Activated CD8-positive, alpha-beta memory T cell treated with anti-CD3 and anti-CD28 coated beads for 36 hours (primary cell): ENCODE results near the gene FCRL6. TPM values are rescaled to one million over a fixed set of nuclear protein-coding genes. Genes with fewer than 3 reads are reported as not detected.

Experiments
- CTCF ChIA-PET: fragments of 350-600 bp; sonication (Branson Sonifier 250); formaldehyde crosslinking; loops from one replicate; lab custom pipeline; 2021; ENCODE audit warnings: antibody characterized with exemption; lab: Charles Lee
- POLR2A ChIA-PET: fragments of 350-600 bp; sonication (Branson Sonifier 250); formaldehyde crosslinking; loops from one replicate; lab custom pipeline; 2021; ENCODE audit warnings: antibody characterized with exemption; lab: Charles Lee
- total RNA-seq, 2 experiments: library from RNA; stranded (reverse); gene quantifications; one replicate each; pipeline ENCODE4 v1.2.3, GENCODE V29; 2021

The FCRL6 gene
- total RNA-seq, 2 experiments from 2014 or later = 0.21 to 0.40 TPM

- ChIA-PET CTCF (no interaction called here), POLR2A (no interaction called here)
These were observed 10.7 kb upstream of the FCRL6 start for GRCh38 chr1:159791461-159791860.

GRCh38 chr1:159795534-159795933 is 6.6 kb upstream of the FCRL6 start:
- POLR2A ChIA-PET = no interaction called here
- CTCF ChIA-PET = interaction anchor here (0.9 kb wide), 1 partner anchor 95 kb away, joined by 4 read pairs; no protein-coding TSS in a partner anchor

GRCh38 chr1:159798893-159799292 is 3.3 kb upstream of the FCRL6 start:
- ChIA-PET POLR2A (interaction anchor here (0.9 kb wide), 1 partner anchor 125 kb away, joined by 3 read pairs; no protein-coding TSS in a partner anchor), CTCF (interaction anchor here (0.8 to 4.4 kb wide), 22 partner anchors 11 to 209 kb away, joined by 3 to 105 read pairs (median 4); partner anchors contain the start of genes DUSP23 and SLAMF8)

- ChIA-PET CTCF (interaction anchor here (0.6 to 4.4 kb wide), 19 partner anchors 10 to 208 kb away, joined by 3 to 105 read pairs (median 4); partner anchors contain the start of genes DUSP23 and SLAMF8), POLR2A (interaction anchor here (0.9 kb wide), 1 partner anchor 125 kb away, joined by 3 read pairs; no protein-coding TSS in a partner anchor)
These were observed 2.6 kb upstream of the FCRL6 start for GRCh38 chr1:159799446-159799985.

DNA sequence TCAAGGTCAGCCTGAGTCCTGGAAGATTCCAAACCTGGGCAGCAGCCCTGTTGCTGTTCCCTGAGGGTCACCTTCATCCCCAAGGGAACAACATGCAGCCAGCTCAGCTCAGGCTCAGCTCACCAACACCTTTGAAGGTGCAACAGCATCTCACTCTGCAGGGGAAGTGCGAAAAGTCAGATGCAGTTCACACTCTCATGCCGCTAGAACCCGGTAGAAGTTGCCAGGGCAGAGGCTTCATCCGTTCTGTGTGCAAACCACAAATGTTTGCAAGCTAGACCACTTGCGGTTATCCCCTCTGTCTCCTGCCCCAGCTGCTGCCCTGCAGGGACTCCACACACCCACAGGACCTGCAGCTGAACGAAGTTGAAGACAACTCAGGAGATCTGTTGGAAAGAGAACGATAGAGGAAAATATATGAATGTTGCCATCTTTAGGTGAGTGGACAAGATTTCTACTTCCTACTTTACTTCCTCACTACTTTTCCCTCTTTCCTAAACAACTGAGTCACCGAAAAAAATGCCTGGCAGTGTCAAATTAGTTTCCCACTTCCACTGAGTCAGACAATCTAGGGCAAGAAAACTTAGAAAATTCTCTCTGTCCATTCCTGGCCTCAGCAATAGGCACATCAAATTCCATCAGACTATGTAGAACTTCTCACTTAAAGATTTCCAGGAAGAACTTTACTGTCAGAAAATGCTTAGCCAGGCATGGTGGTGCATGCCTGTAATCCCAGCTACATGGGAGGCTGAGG is 1.8 kb upstream of the FCRL6 start:
- ChIA-PET CTCF (interaction anchor here (0.6 to 4.4 kb wide), 7 partner anchors 10 to 207 kb away, joined by 3 to 105 read pairs (median 8); partner anchors contain the start of gene SLAMF8), POLR2A (no interaction called here)

DNA sequence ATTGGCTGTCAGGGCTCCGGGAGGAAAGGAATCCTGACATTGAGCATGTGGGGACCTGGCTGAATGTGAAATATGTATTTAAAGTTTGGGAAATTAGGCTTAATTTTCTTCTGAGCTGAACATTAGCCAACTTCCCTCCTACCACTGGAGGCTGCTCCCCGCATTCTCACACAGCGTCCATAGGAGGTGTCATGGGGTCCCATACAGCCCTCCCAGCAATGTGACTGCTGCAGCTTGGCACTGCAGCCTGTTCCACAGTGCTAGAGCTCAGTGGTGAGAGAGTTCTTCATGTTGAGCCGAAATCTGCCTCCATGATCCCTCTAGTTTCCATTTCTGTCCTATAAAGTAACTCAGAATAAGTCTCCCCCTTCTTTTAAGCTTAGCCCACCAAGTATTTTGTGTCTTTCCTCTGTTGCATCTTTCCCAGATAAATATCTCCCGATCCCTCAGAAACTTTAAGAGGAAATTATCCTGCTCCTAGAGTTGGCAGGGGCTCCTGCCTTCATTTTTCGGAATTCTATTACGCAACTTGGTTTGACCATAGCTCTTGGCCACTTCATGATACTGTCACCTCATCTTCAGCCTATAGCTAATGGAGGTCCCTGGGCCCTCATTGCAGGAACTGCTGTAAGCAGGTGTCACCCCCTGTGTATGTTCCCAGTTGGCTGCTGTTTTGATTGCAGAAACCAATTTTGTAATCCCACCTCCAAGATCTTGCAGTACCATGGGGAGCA is 2.0 kb downstream of the FCRL6 start:
- CTCF ChIA-PET = interaction anchor here (0.9 to 5.0 kb wide), 4 partner anchors 14 to 87 kb away, joined by 3 to 36 read pairs (median 3); no protein-coding TSS in a partner anchor
- POLR2A ChIA-PET = interaction anchor here (0.6 kb wide), 1 partner anchor 23 kb away, joined by 3 read pairs; the partner anchor contains the start of gene SLAMF8

- CTCF ChIA-PET = interaction anchor here (0.9 to 5.0 kb wide), 4 partner anchors 15 to 87 kb away, joined by 3 to 36 read pairs (median 3); no protein-coding TSS in a partner anchor
These were observed 2.8 kb downstream of the FCRL6 start for GRCh38 chr1:159804924-159805323.

GRCh38 chr1:159815926-159816325 is 13.8 kb downstream of the FCRL6 start:
- POLR2A ChIA-PET = no interaction called here

More at GRCh38 chr1:159804924-159805323, 2.8 kb downstream of the FCRL6 start:
- POLR2A ChIA-PET = interaction anchor here (0.6 kb wide), 1 partner anchor 22 kb away, joined by 3 read pairs; the partner anchor contains the start of gene SLAMF8

DNA sequence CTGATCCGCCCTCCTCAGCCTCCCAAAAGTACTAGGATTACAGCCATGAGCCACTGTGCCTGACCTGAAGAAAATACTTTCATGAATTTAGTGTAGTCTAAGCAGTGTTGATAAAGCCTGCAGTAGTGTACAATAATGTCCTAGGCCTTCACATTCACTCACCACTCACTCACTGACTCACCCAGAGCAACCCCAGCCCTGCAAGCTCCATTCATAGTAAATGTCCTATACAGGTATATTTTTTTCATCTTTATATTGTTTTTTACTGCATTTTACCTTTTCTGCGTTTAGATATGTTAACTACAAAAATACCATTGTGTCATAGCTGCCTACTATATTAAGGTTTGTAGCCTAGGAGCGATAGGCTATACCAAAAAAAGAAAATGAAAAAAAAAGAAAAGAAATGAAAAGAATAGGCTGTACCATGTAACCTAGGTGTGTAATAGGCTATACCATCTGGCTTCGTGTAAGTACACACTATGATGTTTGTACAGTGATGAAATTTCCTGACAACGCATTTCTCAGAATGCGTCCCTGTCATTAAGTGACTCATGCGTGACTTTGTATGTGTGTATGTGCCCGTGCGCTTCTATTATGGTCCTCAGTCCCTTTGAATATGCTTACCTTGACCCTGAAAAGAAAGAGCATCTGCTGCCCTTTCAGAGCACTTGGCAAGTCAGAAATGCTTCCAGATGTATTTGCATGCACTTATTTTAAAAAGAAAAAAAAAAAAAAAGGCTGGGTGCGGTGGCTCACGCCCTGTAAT is 15.3 kb downstream of the FCRL6 start:
- POLR2A ChIA-PET = interaction anchor here (0.6 kb wide), 1 partner anchor 34 kb away, joined by 4 read pairs; no protein-coding TSS in a partner anchor
- CTCF ChIA-PET = interaction anchor here (0.8 to 1.6 kb wide), 5 partner anchors 9 to 75 kb away, joined by 3 to 9 read pairs (median 5); partner anchors contain the start of genes FCRL6 and SLAMF8

More at GRCh38 chr1:159815926-159816325, 13.8 kb downstream of the FCRL6 start:
- CTCF ChIA-PET = interaction anchor here (1.4 kb wide), 1 partner anchor 76 kb away, joined by 5 read pairs; no protein-coding TSS in a partner anchor

DNA sequence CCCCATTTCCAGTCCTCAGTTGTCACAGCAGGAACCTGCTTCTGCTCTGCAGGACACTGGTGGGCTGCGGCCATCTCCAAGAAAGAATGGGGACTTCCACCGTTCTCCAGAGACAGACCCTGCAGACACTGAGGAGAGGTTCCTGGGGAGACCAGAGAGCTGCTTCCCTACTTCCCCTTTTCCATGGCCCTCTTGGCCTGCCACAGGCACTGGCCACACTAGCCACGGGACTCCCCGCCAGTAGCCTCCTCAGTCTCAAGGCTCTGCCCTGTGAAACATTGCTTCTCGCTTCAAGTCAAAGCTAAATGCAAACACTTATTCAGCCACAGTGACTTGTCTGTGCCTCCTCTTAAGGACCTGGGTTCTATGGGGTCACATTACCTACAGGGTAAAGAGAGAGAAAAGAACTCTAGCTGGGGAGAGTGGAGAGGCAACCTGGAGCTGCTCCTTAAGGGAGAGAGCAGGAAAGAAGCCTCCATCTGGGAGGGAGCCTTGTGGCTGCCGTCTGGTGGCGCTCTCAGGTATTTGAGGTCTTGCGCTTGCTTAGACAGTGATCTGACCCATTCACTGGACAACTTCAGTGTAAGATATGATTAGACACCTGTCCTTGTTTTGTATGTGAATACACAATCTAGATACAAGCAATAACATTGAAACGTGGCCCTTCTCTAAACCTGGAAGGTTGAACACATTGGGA is 19.2 kb downstream of the FCRL6 start:
- CTCF ChIA-PET = interaction anchor here (0.9 to 1.7 kb wide), 5 partner anchors 19 to 69 kb away, joined by 3 to 8 read pairs (median 4); partner anchors contain the start of gene FCRL6
- POLR2A ChIA-PET = no interaction called here

- CTCF ChIA-PET = interaction anchor here (0.8 to 1.6 kb wide), 3 partner anchors 19 to 68 kb away, joined by 3 read pairs; no protein-coding TSS in a partner anchor
- POLR2A ChIA-PET = interaction anchor here (0.5 to 0.9 kb wide), 2 partner anchors 90 to 101 kb away, joined by 3 read pairs; no protein-coding TSS in a partner anchor
These were observed 21.2 kb downstream of the FCRL6 start for GRCh38 chr1:159823406-159823805.

- POLR2A ChIA-PET = interaction anchor here (0.6 kb wide), 1 partner anchor 1714 kb away, joined by 4 read pairs; no protein-coding TSS in a partner anchor
- CTCF ChIA-PET = interaction anchor here (1.1 to 1.7 kb wide), 3 partner anchors 17 to 27 kb away, joined by 3 read pairs; no protein-coding TSS in a partner anchor
These were observed 23.4 kb downstream of the FCRL6 start for GRCh38 chr1:159825564-159825963.

DNA sequence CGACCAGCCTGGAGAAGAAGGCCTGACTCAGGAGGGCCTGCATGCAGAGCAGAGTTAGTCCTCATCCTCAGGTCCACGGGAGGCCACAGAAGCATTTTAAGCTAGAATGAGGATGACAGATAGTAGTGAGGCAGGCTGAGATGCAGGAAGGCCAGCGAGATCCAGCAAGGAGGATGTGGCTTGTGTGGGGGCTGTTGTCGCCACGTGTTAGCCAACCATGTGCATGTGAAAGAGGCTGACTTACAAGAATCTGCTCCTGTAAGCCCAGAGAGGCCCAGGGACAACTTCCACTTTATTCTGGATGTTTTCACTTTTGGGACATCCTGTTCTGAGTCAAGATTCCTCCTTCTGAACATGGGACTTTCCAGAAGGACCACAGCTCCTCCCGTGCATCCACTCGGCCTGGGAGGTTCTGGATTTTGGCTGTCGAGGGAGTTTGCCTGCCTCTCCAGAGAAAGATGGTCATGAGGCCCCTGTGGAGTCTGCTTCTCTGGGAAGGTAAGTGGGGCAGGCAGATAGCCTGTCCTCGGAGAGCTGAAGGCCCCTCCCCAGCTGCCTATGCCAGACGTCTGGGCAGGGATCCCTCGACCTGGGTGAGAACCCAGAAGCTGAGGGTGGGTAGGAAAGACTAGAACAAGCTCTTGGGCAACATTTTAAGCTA is 24.4 kb downstream of the FCRL6 start, which contains the start of gene SLAMF8:
Gene SLAMF8 (plus strand): TSS at position 433 of the 661 bp plus-strand sequence. CDS start 26 bp downstream, at position 459.
- POLR2A ChIA-PET = interaction anchor here (0.5 to 0.9 kb wide), 2 partner anchors 22 to 809 kb away, joined by 3 read pairs; no protein-coding TSS in a partner anchor

GRCh38 chr1:159827102-159827490 is 24.9 kb downstream of the FCRL6 start:
- ChIA-PET CTCF (interaction anchor here (0.6 to 3.3 kb wide), 4 partner anchors 9 to 738 kb away, joined by 3 to 10 read pairs (median 6); no protein-coding TSS in a partner anchor), POLR2A (interaction anchor here (0.9 kb wide), 1 partner anchor 22 kb away, joined by 3 read pairs; no protein-coding TSS in a partner anchor)

More for the DNA sequence above, 24.4 kb downstream of the FCRL6 start, which contains the start of gene SLAMF8:
- CTCF ChIA-PET = interaction anchor here (0.6 to 3.3 kb wide), 4 partner anchors 9 to 63 kb away, joined by 3 to 10 read pairs (median 6); no protein-coding TSS in a partner anchor

- POLR2A ChIA-PET = no interaction called here
- CTCF ChIA-PET = interaction anchor here (0.7 to 3.3 kb wide), 3 partner anchors 28 to 737 kb away, joined by 3 to 10 read pairs (median 8); no protein-coding TSS in a partner anchor
These were observed 25.4 kb downstream of the FCRL6 start for GRCh38 chr1:159827549-159827948.

DNA sequence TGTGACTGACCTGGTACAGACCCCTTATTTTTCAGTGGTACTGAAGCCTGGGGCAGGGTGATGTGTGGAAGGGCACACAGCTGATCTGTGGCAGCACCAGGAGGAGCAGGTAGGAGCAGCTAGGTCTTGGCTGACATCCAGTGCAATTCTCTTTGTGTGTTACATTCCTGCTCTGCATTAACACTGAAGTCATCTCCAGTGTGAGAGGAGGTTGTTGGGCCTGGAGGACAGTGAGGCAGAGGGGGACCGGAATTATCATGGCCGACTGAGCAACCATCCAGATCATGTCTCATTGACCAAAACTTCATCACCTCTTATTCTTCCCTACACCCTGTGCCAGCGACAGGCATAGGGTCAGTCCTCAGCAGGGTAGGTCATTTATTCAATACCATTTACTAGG is 26.0 kb downstream of the FCRL6 start:
- CTCF ChIA-PET = interaction anchor here (3.3 kb wide), 1 partner anchor 62 kb away, joined by 10 read pairs; no protein-coding TSS in a partner anchor

More for the DNA sequence above, 26.0 kb downstream of the FCRL6 start:
- POLR2A ChIA-PET = no interaction called here
